ENCODE results near the gene RAD51B.

GRCh38 chr14:68133856-68134255 is 314.3 kb downstream of the RAD51B start:
- no peak for TF ChIP-seq CTCF (conservative IDR thresholded peaks at IDR 0.05; ENCODE audit: low read depth, low read length)
- TF ChIP-seq EZH2 (IDR thresholded peaks at IDR 0.05; ENCODE audit: low read length, unreplicated experiment), result no peak
- TF ChIP-seq EZH2phosphoT487 (IDR thresholded peaks at IDR 0.05; ENCODE audit: borderline replicate concordance, low read length), result no peak

Measured in PC-3 (cell line).